Myocyte (in vitro differentiated cells): Measurements from ENCODE around the gene RAB3GAP2. TPM values are rescaled to one million over a fixed set of nuclear protein-coding genes. Genes with fewer than 3 reads are reported as not detected.
A peak's percentile ranks its signal among the peaks of the same experiment; 100 is the strongest.
"Not testable (repeated sequence)": the region's sequence is repeated elsewhere in the genome, so short reads cannot be mapped to it uniquely, and the experiment has no call there.

Experiments used
- DNase-seq: peaks from one replicate; pipeline ENCODE4 v3.0.0-alpha.2; 2012; ENCODE audit warnings: low read depth
- total RNA-seq: library from RNA; depleted of rRNA; stranded (reverse); fragments of >200 nt; gene quantifications from 2 replicates; pipeline ENCODE4 v1.2.3, GENCODE V29; 2014

RAB3GAP2 gene
- total RNA-seq, 1 donor from 2014 or later, result 21.4 TPM

DNA sequence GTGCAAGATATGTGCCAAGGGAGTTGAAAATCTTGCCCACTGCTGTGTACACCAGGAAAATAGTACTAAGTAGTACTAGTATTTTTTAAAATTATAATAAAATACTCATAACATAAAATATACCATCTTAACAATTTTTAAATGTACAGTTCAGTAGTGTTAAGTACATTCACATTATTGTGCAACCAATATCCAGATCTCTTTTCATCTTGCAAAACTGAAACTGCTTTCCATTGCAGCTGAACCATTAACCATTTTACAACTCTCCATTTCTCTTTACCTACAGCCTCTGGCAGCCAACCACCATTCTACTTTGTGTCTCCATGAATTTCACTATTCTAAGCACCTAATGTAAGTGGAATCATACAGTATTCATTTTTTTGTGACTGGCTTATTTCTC lies 19.3 kb upstream of the RAB3GAP2 start:
- no peak for DNase-seq

DNA sequence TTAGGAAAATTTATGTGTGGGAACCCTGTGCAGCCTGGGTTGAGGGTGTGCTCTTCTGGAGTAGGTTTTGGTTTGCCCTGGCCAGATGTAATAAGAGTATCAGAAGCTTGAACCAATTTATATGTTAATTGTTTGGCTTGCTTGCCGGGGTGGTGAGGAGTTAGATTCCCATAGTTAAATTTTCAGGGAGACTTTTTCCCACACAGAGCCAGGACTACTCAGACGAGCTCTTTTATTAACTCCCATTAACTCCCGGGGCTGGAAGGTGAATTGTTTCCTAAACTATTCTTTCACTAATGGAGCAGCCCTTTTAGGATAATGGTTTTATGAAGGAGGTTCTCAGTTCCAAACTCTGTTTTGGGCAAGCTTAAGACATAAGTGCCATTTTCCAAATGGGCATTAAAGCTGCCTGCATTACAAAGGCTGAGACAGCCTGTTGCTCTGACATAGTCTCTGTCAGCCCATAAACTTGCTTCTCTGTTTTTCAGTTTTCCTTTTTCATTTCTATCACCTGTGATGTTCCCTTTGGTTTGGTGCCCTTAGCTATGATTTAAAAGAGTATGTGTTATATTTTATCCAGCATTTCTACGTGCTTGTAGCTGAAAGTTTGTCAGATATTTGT lies 18.0 kb upstream of the RAB3GAP2 start:
- no peak for DNase-seq

DNA sequence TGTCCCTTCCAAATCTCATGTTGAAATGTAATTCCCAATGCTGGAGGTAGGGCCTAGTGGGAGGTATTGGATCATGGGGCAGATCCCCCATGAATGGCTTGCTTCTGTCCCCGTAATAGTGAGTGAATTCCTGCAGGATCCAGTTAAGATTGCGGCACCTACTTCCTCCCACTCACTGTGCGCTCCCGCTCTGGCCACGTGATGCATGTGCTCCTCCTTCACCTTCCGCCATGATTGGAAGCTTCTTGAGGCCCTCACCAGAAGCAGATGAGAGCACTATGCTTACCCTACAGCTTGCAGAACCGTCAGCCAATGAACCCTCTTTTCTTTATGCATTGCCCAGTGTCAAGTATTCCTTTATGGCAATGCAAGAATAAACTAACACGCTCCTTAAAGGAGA lies 14.9 kb upstream of the RAB3GAP2 start:
- DNase-seq, result no peak

DNA sequence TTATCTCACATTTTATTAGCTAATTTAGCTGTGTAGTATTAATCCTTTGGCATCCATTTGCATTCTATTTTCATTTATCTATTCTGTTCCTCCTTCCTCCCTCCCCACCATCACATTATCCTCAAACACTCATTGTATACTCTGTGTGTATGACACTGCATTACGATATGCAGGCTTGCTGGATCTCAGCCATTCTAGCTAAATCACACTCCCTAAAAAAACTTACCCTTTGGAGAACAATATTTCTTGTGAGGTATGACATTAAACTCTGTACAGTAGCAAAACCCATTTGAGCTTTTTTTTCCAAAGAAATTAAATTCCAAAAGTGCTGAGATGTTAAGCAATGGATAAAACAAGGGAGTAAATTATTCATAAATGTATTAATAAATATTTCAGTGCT lies 11.4 kb upstream of the RAB3GAP2 start:
- DNase-seq, result no peak

DNA sequence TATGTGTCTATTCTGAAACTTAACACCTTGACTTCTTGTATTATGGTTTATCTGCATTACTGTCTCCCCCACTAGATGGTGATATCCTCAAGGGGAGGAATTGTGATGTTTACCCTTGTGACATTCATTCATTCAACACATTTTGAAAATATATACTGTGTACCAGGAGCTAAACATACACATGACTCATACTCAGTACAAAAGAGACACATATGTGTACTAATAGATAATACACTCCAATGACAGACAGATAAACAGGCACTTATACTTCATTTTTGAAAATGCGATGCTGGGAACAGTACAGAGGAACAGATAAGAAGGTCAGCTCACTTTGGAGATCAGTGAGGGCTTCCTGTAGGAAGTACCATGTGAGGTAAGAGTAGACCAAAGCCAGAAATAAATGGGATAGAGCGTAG lies 8.9 kb upstream of the RAB3GAP2 start:
- DNase-seq, result peak; percentile 9

DNA sequence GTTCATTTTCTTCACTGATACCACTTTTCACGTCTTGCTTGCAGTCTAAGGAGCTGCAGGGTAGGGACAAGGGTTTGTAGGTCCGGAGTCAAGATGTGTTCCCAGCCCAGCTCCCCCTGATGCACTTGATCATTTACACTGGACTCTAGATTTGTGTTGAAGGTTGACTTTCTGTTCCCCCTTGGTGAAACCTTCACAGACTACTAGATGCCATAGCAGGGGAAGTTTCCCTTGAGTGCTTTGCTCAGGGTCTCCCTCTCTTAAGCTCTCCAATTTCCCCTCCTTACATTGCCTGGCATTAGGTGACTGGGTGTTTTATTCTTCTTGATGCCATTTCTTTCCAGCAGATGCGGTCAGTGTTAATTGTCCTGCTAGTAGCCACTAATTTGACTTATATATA lies 8.0 kb upstream of the RAB3GAP2 start:
- no peak for DNase-seq

DNA sequence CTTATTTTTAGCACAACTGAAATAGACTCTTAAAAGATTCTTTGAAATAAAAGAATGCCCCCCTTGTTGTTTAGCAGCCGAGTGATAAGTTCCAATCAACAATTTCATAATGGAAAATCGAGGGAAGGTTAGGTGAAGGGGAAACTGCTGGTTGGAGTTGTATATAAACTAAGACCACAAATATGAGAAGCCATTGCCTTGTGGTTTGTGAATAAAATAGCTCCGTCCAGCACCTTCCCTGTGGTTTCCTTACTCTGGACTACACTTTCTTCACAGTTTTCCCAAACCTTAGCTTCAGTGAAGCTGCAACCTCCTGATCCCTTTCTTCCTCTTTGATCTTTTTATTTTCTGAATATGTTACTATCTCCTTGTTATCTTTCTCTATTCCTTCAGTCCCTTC lies 6.7 kb upstream of the RAB3GAP2 start:
- peak; percentile 32 for DNase-seq

DNA sequence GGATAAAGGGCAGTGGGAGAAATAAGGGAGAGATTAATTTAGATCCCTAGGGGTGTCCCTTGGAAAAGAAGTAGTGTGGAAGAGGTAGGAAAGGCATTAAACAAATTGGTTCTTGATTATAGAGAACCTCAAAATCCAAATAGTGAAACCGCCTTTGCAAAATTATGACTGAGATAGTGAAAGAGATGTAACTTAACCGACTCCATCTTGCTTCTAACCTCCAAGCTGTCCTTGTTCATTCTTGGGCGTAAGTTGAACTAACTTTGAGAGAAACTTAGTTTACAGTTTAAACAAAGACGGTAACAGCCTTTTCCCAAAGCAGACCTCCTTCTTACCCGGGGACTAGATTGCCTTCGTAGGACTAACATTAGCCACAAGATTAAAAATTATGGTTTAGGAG lies 3.2 kb upstream of the RAB3GAP2 start:
- DNase-seq, result no peak

DNA sequence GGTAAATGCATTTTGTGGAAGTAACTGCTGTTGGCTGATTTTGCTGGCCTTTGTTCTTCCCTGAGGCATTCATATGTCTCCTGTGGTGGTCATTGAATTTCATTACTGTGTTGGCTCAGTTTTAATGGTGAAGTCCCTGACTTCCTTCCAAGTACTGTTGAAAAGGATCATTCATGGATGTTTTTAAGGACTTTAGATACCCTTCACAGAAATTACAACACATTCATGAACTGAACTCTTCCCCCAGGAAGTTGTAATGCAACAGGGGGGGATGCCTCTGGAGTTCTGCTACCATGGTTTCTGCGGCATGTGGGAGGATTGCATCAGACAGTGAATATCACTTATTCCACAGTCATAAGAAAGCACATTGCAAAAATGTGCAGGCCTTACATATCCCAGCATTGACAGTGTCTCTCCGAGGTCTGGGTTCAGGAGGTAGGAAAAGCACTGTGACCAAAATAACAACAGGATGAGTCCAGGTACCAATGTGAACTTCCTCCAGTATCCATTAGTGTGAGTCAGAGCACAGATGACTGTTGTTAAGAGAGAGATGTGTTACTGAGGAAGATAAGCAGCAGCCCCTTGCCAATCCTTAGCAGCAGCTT lies 2.1 kb upstream of the RAB3GAP2 start:
- DNase-seq, result no peak

DNA sequence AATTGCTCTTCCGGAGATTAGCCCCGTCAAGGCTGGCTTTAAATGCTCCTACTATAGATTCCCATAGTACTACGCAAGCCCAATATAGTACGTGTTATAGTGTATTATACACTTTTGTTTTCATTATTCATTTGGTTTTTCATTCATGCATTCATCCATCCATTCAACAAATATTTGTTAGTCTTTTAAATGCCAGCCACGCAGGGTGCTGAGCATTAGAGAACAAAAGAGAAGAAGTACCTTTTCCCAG lies 513 bp upstream of the RAB3GAP2 start:
- DNase-seq, result no peak

DNA sequence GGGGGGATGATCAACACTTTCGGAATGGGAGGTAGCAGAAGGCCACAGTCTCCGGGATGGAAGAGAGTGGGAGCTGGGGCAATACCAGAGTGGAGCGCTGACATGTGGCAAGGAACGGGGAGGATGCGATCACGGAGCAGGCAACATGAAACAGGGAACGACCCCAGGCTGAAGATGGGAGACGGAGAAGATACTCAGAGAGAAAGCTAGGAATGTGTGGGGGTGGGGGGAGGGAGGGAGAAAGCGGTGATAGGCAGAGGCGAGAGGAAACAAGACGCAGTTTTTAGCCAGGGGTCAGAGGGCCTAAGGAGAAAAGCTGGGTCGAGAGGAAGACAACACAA lies 577 bp downstream of the RAB3GAP2 start:
- DNase-seq, result peak; percentile 36

DNA sequence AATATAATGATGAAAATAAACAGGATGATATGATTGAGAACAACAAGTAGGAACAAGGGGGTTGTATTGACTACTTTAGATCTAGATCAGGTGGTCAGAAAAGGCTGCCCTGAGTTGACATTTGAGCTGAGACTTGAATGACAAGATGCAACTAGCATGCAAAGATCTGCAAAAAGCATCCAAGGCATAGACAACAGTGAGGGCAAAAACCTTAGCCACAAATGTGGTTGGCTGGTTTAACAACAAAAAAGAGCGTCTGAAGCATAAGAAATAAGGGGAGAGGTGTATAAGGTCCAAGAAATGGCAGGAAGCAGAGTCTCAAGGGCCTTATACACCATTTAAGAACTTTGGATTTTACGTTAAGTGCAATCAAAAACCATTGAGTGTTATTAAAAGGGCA lies 3.2 kb downstream of the RAB3GAP2 start:
- DNase-seq, result no peak

DNA sequence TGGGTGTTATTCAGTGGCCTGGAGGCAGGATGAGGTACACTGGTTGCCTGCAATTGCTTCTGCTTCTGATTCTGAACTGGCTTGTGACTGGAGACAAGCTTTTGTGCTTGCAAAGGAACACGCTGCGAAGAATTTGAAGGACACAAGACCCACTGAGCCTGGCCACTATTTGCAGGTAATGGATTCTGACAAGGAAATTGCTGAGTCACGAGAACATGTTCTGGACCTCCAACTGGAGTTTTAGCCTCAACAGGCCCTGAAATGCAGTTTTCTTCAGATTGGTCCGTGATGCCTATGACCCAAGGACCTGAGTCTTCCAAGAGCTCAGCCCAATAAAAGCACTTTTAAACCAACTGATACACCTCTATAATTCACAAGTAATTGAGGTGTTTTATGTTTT lies 4.6 kb downstream of the RAB3GAP2 start:
- no peak for DNase-seq

DNA sequence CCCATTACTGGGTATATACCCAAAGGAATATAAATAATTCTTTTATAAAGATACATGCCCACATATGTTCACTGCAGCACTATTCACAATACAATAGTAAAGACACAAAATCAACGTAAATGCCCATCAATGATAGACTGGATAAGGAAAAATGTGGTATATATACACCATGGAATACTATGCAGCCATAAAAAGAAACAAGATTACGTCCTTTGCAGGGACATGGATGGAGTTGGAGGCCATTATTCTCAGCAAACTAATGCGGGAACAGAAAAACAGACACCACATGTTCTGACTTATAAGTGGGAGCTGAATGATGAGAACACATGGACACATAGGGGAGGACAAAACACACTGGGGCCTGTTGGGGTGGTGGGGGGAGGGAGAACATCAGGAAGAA lies 12.0 kb downstream of the RAB3GAP2 start:
- not testable (repeated sequence) for DNase-seq

DNA sequence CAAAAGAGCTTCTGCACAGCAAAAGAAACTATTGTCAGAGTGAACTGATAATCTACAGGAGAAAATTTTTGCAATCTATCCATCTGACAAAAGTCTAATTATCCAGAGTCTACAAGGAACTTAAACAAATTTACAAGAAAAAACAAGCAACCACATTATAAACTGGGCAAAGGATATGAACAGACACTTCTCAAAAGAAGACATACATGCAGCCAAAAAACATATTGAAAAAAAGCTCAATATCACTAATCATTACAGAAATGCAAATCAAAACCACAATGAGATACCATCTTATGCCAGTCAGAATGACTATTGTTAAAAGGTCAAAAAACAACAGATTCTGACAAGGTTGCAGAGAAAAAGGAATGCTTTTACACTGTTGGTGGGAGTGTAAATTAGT lies 12.5 kb downstream of the RAB3GAP2 start:
- DNase-seq, result not testable (repeated sequence)

DNA sequence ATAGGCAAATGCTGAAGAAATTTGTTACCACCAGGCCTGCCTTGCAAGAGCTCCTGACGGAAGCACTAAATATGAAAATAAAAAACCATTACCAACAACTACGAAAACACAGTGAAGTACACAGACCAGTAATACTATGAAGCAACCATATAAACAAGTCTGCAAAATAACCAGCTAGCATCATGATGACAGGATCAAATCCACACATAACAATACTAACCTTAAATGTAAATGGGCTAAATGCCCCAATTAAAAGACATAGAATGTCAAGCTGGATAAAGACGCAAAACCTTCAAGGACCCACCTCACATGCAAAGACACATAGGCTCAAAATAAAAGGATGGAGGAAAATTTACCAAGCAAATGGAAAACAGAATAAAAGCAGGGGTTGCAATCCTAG lies 16.1 kb downstream of the RAB3GAP2 start:
- DNase-seq, result not testable (repeated sequence)

DNA sequence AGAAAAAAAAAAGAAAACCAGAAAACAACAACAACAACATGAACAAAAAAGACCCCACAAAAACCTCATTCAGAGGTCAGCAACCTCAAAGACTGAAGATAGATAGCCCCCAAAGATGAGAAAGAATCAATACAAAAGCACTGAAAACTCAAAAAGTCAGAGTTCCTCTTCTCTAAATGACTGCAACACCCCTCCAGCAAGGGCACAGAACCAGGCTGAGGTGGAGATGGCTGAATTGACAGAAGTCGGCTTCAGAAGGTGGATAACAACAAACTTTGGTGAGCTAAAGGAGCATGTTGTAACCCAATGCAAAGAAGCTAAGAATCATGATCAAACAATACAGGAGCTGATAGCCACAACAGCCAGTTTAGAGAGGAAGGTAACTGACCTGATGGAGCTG lies 17.0 kb downstream of the RAB3GAP2 start:
- DNase-seq, result no peak

DNA sequence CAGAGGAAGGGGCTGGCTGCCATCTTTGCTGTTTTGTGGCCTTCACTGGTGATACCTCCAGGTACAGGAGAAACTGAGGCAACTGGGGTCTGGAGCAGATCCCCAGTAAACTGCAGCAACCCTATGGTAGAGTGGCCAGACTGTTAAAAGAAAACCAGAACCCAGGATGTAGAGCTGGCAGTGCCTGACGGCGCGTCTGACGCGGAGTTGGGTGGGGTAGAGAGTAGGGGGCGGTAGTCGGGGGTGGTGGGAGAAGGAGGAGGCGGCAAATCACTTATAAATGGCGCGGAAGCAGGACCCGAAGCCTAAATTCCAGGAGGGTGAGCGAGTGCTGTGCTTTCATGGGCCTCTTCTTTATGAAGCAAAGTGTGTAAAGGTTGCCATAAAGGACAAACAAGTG lies 19.0 kb downstream of the RAB3GAP2 start:
- not testable (repeated sequence) for DNase-seq

DNA sequence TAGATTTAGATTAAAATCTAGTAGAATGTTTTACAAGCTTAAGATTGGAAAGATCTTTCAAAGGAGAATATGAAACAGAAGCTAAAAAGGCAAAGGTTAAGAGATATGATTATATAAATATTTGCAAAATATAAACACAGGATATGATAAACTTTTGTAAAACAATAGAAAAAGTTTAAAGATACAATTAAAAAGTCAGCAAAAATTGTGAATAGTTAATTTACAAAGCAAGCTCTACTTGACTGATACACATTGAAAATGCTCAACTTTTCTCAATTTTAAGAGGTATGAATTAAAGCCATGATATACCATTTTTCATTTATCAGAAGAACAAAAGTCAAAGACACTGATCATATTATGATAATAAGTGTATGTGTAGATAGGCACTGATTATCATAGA lies 21.0 kb downstream of the RAB3GAP2 start:
- no peak for DNase-seq

DNA sequence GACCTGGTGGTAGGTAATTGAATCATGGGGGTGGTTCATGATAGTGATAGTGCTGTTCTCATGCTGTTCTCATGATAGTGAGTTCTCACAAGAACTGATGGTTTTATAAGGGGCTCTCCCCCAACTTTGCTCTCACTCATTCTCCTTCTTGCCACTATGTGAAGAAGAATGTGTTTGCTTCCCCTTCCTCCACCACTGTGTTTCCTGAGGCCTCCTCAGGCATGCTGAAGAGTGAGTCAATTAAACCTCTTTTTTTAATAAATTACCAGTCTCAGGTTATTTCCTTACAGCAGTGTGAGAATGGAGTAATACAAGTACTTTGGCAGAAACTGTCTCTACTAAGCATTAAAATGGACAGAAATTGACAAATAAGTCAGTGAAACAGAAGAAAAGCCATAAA lies 21.6 kb downstream of the RAB3GAP2 start:
- DNase-seq, result no peak

DNA sequence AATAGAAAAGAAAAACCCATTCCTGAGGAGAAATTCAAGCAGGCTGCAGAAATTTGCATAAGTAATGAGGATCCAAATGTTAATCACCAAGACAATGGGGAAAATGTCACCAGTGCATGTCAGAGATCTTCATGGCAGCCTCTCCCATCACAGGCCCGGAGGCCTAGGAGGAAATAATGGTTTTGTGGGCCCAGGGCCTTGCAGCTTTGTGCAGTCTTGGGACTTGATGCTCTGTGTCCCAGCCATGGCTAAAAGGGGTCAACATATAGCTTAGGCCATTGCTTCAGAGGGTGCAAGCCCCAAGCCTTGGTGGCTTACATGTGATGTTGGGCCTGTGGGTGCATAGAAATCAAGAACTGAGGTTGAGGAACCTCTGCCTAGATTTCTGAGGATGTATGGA lies 22.7 kb downstream of the RAB3GAP2 start:
- DNase-seq, result no peak

DNA sequence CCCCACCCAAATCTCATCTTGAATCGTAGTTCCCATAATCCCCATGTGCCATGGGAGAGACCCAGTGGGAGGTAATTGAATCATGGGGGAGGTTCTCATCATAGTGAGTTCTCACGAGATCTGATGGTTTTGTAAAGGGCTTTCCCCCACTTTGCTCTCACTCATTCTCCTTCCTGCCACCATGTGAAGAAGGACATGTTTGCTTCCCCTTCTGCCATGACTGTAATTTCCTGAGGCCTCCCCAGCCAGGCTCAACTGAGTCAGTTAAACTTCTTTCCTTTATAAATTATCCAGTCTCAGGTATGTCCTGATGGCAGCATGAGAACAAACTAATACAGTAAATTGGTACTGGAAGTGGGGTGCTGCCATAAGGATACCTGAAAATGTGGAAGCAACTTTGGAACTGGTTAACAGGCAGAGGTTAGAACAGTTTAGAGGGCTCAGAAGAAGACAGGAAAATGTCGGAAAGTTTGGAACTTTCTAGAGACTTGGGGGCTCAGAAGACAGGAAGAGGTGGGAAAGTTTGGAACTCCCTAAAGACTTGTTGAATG lies 23.5 kb downstream of the RAB3GAP2 start:
- DNase-seq, result not testable (repeated sequence)

DNA sequence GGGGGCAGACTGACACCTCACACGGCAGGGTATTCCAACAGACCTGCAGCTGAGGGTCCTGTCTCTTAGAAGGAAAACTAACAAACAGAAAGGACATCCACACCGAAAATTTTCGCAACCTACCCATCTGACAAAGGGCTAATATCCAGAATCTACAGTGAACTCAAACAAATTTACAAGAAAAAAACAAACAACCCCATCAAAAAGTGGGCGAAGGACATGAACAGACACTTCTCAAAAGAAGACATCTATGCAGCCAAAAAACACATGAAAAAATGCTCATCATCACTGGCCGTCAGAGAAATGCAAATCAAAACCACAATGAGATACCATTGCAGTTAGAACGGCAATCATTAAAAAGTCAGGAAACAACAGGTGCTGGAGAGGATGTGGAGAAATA lies 26.4 kb downstream of the RAB3GAP2 start:
- not testable (repeated sequence) for DNase-seq

DNA sequence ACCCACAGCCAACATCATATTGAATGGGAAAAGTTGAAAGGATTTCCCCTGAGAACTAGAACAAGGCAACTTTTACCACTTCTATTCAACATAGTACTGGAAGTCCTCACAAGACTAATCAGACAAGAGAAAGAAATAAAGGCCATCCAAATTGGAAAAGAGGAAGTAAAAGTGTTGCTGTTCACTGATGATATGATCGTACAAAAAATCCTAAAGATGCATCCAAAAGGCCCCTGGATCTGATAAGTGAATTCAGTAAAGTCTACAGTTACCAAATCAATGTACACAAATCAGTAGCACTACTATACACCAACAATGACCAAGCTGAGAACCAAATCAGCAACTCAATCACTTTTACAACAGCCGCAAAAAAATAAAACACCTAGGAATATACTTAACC lies 28.3 kb downstream of the RAB3GAP2 start:
- no peak for DNase-seq
